Measurements from ENCODE around the gene LCP2.
A peak's percentile ranks its signal among the peaks of the same experiment; 100 is the strongest.

GRCh38 chr5:170225326-170226128 lies 72.0 kb downstream of the LCP2 start:
- TF ChIP-seq, protein P1, sequence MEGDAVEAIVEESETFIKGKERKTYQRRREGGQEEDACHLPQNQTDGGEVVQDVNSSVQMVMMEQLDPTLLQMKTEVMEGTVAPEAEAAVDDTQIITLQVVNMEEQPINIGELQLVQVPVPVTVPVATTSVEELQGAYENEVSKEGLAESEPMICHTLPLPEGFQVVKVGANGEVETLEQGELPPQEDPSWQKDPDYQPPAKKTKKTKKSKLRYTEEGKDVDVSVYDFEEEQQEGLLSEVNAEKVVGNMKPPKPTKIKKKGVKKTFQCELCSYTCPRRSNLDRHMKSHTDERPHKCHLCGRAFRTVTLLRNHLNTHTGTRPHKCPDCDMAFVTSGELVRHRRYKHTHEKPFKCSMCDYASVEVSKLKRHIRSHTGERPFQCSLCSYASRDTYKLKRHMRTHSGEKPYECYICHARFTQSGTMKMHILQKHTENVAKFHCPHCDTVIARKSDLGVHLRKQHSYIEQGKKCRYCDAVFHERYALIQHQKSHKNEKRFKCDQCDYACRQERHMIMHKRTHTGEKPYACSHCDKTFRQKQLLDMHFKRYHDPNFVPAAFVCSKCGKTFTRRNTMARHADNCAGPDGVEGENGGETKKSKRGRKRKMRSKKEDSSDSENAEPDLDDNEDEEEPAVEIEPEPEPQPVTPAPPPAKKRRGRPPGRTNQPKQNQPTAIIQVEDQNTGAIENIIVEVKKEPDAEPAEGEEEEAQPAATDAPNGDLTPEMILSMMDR (IDR thresholded peaks at IDR 0.05), result peak; percentile 54 to 75 (median 63)
- TF ChIP-seq POLR2AphosphoS5 (IDR thresholded peaks at IDR 0.05; ENCODE audit: insufficient read depth in 1 of 2, low read depth in 1 of 2), result no peak
